Prostate gland (tissue), 1 donor: ENCODE measurements around the gene LRRTM4.

Experiments used
- POLR2A ChIP-seq: fragments of 450-650 bp; IDR thresholded peaks from one replicate; pipeline ENCODE4 v1.6.1; 2016; ENCODE audit warnings: antibody characterized with exemption, mild to moderate bottlenecking
- POLR2AphosphoS5 ChIP-seq: sonication (generic); formaldehyde crosslinking; IDR thresholded peaks from one replicate; pipeline ENCODE4 v1.6.1; 2017; ENCODE audit warnings: antibody characterized with exemption

DNA sequence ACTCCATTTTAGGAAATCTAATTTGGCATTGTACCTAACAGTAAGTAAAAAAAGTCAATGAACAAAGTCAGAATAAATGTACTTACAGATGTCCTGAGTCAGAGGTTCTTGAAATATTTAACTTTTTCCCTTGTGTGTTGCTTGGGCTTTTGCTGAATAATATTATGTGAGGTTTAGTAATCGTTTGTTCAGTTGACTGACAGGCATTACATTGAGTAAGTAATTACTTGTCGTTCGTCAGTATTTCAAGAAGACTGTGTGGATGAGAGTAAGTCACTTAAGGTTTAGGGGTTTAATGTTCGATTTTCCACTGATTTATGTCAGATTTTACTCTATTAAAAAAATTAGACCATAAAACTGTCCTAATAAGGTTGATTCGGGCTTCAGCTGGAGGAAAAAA is 342.9 kb downstream of the LRRTM4 start:
- TF ChIP-seq POLR2A (no peak), POLR2AphosphoS5 (no peak)
